HUES48 (cell line): ENCODE measurements around the gene ATP11C.

Experiments used
- H3K27ac ChIP-seq: one replicate; pipeline ENCODE4 v1.7.0; 2013; ENCODE audit warnings: low read depth, low read length, inconsistent platforms
- H3K27me3 ChIP-seq: 2 replicates; pipeline ENCODE4 v1.6.1; 2013; ENCODE audit warnings: mild to moderate bottlenecking, low read length; ENCODE audit not compliant: control insufficient read depth, insufficient read depth
- H3K36me3 ChIP-seq: 2 replicates; pipeline ENCODE4 v1.6.1; 2013; ENCODE audit warnings: low read length; ENCODE audit not compliant: control insufficient read depth, insufficient read depth
- H3K4me1 ChIP-seq: 2 replicates; pipeline ENCODE4 v1.6.1; 2013; ENCODE audit warnings: mild to moderate bottlenecking, low read length; ENCODE audit not compliant: control insufficient read depth, insufficient read depth
- H3K4me3 ChIP-seq: 2 replicates; pipeline ENCODE4 v1.5.1; 2013; ENCODE audit warnings: mild to moderate bottlenecking, low read depth, low read length
- H3K9ac ChIP-seq: 2 replicates; pipeline ENCODE4 v1.6.1; 2013; ENCODE audit warnings: mild to moderate bottlenecking, low read depth, low read length, moderate library complexity
- H3K9me3 ChIP-seq: 2 replicates; pipeline ENCODE4 v1.6.1; 2013; ENCODE audit warnings: low read length; ENCODE audit not compliant: control insufficient read depth, insufficient read depth

Gene ATP11C

GRCh38 chrX:139736151-139736550 lies 196.7 kb downstream of the ATP11C start:
- H3K36me3 ChIP-seq, result peaks cover 76% of the 10 kb centered on the region
- no peaks in the 10 kb centered on the region; the same call in 1 of the 2 replicates for H3K4me1 ChIP-seq
- no peaks in the 10 kb centered on the region for H3K27me3 ChIP-seq
- no peaks in the 10 kb centered on the region for H3K9me3 ChIP-seq
- H3K27ac ChIP-seq, result no peak overlapping the region
- H3K4me3 ChIP-seq, result no peak overlapping the region
- no peak overlapping the region for H3K9ac ChIP-seq

GRCh38 chrX:139734996-139735395 lies 197.9 kb downstream of the ATP11C start:
- Histone ChIP-seq H3K27me3 (no peaks in the 10 kb centered on the region), H3K4me1 (no peaks in the 10 kb centered on the region; the same call in 1 of the 2 replicates), H3K9ac (no peak overlapping the region), H3K27ac (no peak overlapping the region), H3K4me3 (no peak overlapping the region), H3K9me3 (no peaks in the 10 kb centered on the region), H3K36me3 (peaks cover 73% of the 10 kb centered on the region)

- Histone ChIP-seq H3K27ac (no peak overlapping the region), H3K4me1 (no peaks in the 10 kb centered on the region), H3K4me3 (no peak overlapping the region), H3K9me3 (no peaks in the 10 kb centered on the region), H3K9ac (no peak overlapping the region), H3K36me3 (peaks cover 29% of the 10 kb centered on the region), H3K27me3 (no peaks in the 10 kb centered on the region)
Measured at GRCh38 chrX:139725720-139726119, 207.1 kb downstream of the ATP11C start.

GRCh38 chrX:139724626-139725025 lies 208.2 kb downstream of the ATP11C start:
- no peak overlapping the region for H3K9ac ChIP-seq
- H3K36me3 ChIP-seq, result peaks cover 22% of the 10 kb centered on the region
- peaks cover 5% of the 10 kb centered on the region; the same call in 1 of the 2 replicates for H3K4me1 ChIP-seq
- no peak overlapping the region for H3K4me3 ChIP-seq
- H3K27ac ChIP-seq, result no peak overlapping the region
- H3K9me3 ChIP-seq, result no peaks in the 10 kb centered on the region
- H3K27me3 ChIP-seq, result no peaks in the 10 kb centered on the region

- H3K9ac ChIP-seq, result no peak overlapping the region
- H3K4me3 ChIP-seq, result no peak overlapping the region
- no peaks in the 10 kb centered on the region for H3K27me3 ChIP-seq
- no peaks in the 10 kb centered on the region for H3K9me3 ChIP-seq
- no peak overlapping the region for H3K27ac ChIP-seq
- peaks cover 6% of the 10 kb centered on the region; the same call in 1 of the 2 replicates for H3K4me1 ChIP-seq
- H3K36me3 ChIP-seq, result peaks cover 2% of the 10 kb centered on the region; the same call in 1 of the 2 replicates
Measured at GRCh38 chrX:139720979-139721378, 211.9 kb downstream of the ATP11C start.

- Histone ChIP-seq H3K9me3 (no peaks in the 10 kb centered on the region), H3K9ac (no peak overlapping the region), H3K36me3 (no peaks in the 10 kb centered on the region), H3K4me1 (peaks cover 6% of the 10 kb centered on the region; the same call in 1 of the 2 replicates), H3K4me3 (no peak overlapping the region), H3K27me3 (no peaks in the 10 kb centered on the region), H3K27ac (peak overlapping the region; percentile 73)
Measured at GRCh38 chrX:139720136-139720535, 212.7 kb downstream of the ATP11C start.

- Histone ChIP-seq H3K4me1 (no peaks in the 10 kb centered on the region), H3K27ac (no peak within 1 kb of the TSS), H3K9ac (no peak within 1 kb of the TSS), H3K9me3 (no peaks in the 10 kb centered on the region), H3K36me3 (no peaks in the 10 kb centered on the region), H3K4me3 (no peak within 1 kb of the TSS), H3K27me3 (no peaks in the 10 kb centered on the region)
Measured at GRCh38 chrX:139708067-139708466, 224.8 kb downstream of the ATP11C start, which contains the start of gene MCF2. TSS of gene MCF2 (minus strand) at chrX:139708167. CDS start at chrX:139651744, 56,423 bp downstream.

GRCh38 chrX:139702658-139703057 lies 230.2 kb downstream of the ATP11C start:
- H3K27me3 ChIP-seq, result no peaks in the 10 kb centered on the region
- no peak overlapping the region for H3K27ac ChIP-seq
- H3K4me1 ChIP-seq, result no peaks in the 10 kb centered on the region
- no peak overlapping the region for H3K9ac ChIP-seq
- no peaks in the 10 kb centered on the region for H3K36me3 ChIP-seq
- no peak overlapping the region for H3K4me3 ChIP-seq
- no peaks in the 10 kb centered on the region for H3K9me3 ChIP-seq

GRCh38 chrX:139692908-139693307 lies 239.9 kb downstream of the ATP11C start:
- H3K9ac ChIP-seq, result no peak overlapping the region
- H3K4me1 ChIP-seq, result 0 out of 2 replicates have a peak, but pooled peaks cover 5% of the 10 kb centered on the region
- no peaks in the 10 kb centered on the region for H3K36me3 ChIP-seq
- no peak overlapping the region for H3K27ac ChIP-seq
- H3K27me3 ChIP-seq, result peaks cover 23% of the 10 kb centered on the region
- no peak overlapping the region for H3K4me3 ChIP-seq
- H3K9me3 ChIP-seq, result no peaks in the 10 kb centered on the region

- H3K27me3 ChIP-seq, result peaks cover 23% of the 10 kb centered on the region
- no peaks in the 10 kb centered on the region for H3K9me3 ChIP-seq
- H3K4me1 ChIP-seq, result 0 out of 2 replicates have a peak, but pooled peaks cover 5% of the 10 kb centered on the region
- no peak overlapping the region for H3K27ac ChIP-seq
- no peaks in the 10 kb centered on the region for H3K36me3 ChIP-seq
- H3K4me3 ChIP-seq, result peak overlapping the region; percentile 58; the same call in 1 of the 2 replicates
- H3K9ac ChIP-seq, result no peak overlapping the region
Measured at GRCh38 chrX:139692506-139692849, 240.4 kb downstream of the ATP11C start.

GRCh38 chrX:139691843-139692505 lies 240.9 kb downstream of the ATP11C start:
- H3K4me3 ChIP-seq, result peak overlapping the region; percentile 58
- no peak overlapping the region for H3K27ac ChIP-seq
- H3K9ac ChIP-seq, result no peak overlapping the region; the same call in 1 of the 2 replicates
- no peaks in the 10 kb centered on the region for H3K36me3 ChIP-seq
- 0 out of 2 replicates have a peak, but pooled peaks cover 5% of the 10 kb centered on the region for H3K4me1 ChIP-seq
- H3K9me3 ChIP-seq, result no peaks in the 10 kb centered on the region
- H3K27me3 ChIP-seq, result peaks cover 23% of the 10 kb centered on the region
